HPDE6-E6E7 (cell line): Measurements from ENCODE around the gene ZNF687.

Experiments used
- DNase-seq: peaks from one replicate; pipeline ENCODE4 v3.0.0; 2011; ENCODE audit warnings: missing footprints; ENCODE audit errors: extremely low spot score

The ZNF687 gene

DNA sequence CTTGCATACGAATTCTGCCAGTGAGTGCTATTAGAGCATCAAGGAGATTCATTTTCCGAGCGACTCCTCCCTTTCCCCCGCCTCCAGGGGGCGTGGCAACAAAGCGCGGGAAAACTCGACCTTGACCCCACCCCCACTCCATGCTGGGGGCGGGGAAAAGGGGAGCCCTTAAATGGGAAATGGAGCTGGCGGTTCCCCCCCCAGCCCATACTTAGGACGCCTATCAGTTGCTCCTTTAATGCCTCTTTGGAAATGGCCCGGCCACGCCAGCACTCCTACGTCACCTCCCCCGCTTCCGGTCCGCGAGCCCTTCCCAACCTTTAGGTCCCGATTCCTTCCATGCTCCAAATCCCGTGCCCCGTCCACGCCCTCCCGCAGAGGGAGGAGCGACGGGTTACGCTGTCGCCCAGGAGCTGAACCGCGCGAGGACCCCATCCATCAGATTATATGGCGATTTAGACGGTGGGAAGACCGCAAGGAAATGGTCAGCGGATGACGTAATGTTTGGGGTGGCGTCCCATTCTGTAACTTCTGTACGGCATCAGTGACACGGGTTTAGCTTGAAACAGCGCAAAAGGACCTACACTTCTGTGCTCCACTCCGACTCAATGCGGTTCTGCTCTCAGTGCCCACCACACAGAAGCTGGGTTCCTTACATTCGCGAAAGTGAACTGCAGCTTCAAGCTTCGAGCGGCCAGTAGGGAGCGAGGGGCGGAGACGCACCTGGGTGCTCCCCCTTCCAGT is 702 bp upstream of the ZNF687 start:
- DNase-seq: peak; percentile 84

- peak; percentile 21 for DNase-seq
These were observed 1.0 kb downstream of the ZNF687 start for GRCh38 chr1:151282883-151283725.

DNA sequence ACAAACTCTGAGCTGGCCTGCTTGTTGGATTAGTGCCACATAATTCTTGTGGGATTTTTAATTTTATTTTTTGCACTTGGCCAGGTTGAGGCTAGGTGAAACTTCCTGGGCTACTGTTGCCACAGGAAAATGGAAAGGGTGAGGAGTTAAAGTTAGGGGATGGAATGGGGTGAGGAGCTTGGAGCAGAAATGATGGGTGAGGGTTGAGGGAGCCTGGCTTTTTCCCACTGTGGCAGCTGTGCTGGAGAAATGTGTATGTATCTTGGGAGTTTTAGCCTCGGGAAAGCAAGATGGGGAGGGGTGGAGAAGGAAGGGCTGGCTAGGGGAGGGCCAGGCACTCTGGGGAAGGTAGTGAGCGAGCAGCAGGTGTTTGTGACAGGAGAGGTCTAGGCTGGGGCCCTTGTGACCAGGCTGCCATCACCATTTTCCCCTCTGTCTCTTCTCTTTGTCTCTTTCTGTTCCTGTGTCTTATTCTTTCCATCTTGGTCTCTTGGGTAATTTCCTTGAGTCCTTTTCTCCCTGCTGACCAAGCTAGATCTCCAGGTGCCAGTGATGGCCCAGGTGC is 2.0 kb downstream of the ZNF687 start:
- DNase-seq: no peak

GRCh38 chr1:151286619-151287340 is 4.7 kb downstream of the ZNF687 start:
- DNase-seq: no peak

- DNase-seq: no peak
These were observed 5.2 kb downstream of the ZNF687 start for GRCh38 chr1:151287341-151287699.

DNA sequence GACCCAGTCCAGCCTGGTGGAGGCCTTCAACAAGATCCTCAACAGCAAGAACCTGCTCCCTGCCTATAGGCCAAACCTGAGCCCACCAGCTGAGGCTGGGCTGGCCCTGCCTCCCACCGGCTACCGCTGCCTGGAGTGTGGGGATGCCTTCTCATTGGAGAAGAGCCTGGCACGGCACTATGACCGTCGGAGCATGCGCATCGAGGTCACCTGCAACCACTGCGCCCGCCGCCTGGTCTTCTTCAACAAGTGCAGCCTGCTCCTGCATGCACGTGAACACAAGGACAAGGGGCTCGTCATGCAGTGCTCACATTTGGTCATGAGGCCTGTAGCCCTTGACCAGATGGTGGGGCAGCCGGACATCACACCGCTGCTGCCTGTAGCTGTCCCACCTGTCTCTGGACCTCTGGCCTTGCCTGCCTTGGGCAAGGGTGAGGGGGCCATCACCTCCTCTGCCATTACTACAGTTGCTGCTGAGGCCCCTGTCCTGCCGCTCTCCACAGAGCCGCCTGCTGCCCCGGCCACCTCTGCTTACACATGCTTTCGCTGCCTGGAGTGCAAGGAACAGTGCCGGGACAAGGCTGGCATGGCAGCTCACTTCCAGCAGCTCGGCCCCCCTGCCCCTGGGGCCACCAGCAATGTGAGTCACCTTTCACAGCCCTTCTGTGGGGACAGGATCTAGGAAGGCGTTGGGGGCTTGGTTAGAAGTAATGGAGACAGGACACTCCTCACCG is 5.8 kb downstream of the ZNF687 start:
- DNase-seq: no peak

- no peak for DNase-seq
These were observed 6.4 kb downstream of the ZNF687 start for GRCh38 chr1:151288502-151288901.

- no peak for DNase-seq
These were observed 7.2 kb downstream of the ZNF687 start for GRCh38 chr1:151289080-151289935.

GRCh38 chr1:151289991-151290708 is 8.1 kb downstream of the ZNF687 start:
- no peak for DNase-seq

GRCh38 chr1:151290709-151291303 is 8.7 kb downstream of the ZNF687 start:
- DNase-seq: no peak

- no peak for DNase-seq
These were observed 10.3 kb downstream of the ZNF687 start for GRCh38 chr1:151292207-151293030.

DNA sequence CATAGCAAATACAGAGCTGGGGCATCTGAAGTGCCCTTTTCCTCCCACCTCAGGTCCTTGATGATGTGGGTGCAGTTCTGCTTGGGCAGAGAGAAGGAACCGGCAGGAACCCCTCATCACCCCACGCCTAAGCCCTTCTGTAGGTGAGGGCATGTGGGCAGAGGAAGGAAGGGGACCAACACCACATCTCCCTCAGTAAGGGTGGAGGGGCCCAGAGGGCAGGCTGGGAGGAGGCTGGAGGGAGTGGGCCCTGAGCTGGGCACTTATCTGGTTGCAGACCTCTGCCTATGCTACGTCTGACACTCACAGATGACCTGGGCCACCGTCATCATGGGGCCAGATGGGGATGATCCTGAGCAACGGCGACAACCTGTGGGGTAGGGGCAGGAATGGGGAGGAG is 11.0 kb downstream of the ZNF687 start:
- no peak for DNase-seq

DNA sequence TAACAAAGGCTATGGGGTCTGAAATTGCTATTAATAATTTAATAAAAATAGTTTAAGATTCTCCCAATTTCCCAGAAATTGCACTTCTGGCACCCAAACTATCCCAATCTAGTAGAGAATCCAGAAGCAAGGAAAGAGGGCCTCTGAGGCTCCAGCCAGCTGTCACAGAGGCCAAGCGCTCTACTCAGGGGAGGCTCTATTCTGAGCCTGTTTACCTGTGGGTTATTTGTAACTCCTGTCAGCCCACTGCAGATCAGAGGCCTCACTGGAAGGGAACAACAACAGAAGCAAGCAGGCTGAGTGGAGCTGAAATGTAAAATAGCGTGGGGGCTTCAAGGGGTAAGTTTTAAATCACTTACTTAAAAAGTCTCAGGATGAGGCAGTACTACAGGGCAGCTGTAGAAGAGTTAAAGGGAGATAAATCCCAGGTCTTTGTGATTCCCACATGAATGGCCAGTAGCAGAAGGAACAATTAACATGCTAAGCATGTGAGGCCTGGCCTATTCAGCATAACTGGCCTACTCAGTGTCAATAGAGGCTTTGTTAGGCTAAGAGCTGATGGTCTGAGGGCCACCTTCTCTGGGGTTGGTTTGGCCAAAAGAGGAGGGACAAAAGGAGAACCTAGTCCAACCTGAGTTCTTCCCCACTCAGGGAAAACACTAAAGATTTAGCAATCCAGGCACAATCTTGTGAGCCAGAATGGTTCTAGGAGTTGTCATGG is 12.8 kb downstream of the ZNF687 start:
- DNase-seq: no peak

- no peak for DNase-seq
These were observed 27.8 kb downstream of the ZNF687 start for GRCh38 chr1:151309811-151310323.

- DNase-seq: no peak
These were observed 28.9 kb downstream of the ZNF687 start for GRCh38 chr1:151311011-151311410.

- DNase-seq: peak; percentile 100
These were observed 29.7 kb downstream of the ZNF687 start for GRCh38 chr1:151311589-151312331.

GRCh38 chr1:151312411-151312810 is 30.3 kb downstream of the ZNF687 start:
- DNase-seq: no peak
